GM21529 (cell line): Measurements from ENCODE around the gene WFDC8.
A peak's percentile ranks its signal among the peaks of the same experiment; 100 is the strongest.

ENCODE experiments used
- ATAC-seq: cut with Tn5 transposase; IDR thresholded peaks from one replicate; pipeline ENCODE4 v1.9.1; 2021; ENCODE audit not compliant: unreplicated experiment

Gene WFDC8

DNA sequence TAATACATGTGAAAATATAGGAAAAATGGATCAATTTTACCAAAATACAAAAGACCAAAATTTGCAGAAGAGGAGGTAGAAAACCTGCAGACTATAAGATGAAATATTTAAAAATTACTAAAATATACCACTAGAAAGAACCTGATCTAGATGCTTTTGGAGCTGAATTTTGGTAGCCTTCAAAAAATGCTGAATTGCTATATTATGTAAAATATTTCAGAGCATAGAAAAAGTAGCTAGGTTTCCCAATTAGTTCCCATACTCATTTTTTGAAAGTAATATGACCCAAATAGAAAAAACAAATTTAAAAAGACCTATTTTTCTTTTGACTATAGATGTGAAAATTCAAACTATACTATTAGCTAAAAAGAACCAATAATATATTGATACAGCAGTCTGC lies 28.3 kb downstream of the WFDC8 start:
- ATAC-seq, result no peak

GRCh38 chr20:45548410-45548809 lies 30.7 kb downstream of the WFDC8 start:
- no peak for ATAC-seq

DNA sequence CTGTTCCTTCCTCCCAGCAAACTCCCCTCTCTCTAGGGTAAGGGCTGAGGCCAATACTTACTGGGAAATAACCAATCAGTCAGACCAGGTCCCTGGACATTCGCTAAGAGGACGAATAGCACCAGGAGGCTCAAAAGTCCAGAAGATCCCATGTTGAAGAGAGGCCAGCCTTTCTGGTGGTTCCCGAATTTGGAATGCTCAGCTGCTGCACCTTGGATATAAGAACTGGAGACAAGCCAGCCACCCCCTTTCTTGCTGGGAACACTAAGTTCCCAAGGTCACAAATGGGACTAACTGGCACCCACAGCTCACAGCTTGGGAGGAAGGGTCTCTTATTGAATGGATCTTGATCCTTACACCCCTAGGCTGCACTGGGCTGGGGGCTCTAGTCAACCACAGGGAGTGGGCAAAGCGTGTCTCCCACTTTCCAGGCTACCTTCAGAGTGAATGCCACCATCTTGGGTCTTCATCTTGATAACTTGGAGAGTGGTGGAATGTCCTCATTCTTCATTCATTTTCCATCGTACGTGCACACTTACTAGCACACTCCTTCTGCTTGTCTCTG lies 31.8 kb downstream of the WFDC8 start, which contains the start of gene EPPIN:
Gene EPPIN, minus strand, starts transcription at position 196 of the 565 bp plus-strand sequence. Its CDS starts 44 bp downstream, at position 152.
- ATAC-seq, result no peak

DNA sequence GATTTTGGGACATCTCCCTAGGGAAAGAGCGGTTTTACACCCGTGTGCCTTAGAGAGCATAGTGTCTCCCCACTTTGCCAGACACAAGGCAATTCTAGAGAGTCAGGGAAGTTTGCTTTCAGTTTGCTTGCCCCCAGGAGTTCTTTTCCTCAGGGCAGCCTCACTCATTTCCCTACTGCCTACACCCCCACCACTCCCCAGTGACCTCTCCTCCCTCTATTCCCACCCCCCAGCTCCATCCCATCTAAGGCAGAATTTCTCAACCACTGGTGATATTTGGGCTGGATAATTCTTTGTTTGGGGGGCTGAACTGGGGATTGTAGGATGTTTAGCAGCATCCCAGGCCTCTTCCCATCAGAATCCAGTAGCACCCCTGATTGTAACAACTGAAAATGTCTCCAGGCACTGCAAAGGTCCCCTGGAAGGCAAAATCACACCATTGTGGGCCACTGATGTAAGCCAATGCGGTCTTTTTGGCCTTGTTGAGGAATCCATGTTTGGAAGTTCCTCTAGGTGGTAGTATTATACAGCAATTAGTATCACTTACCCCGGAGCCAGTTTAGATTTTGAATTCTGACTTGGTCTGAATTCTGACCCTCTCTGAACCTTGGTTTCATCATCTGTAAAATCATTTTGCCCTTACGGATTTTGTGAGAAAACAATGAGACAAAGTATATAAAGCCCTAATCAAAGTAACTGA lies 33.2 kb downstream of the WFDC8 start:
- no peak for ATAC-seq

DNA sequence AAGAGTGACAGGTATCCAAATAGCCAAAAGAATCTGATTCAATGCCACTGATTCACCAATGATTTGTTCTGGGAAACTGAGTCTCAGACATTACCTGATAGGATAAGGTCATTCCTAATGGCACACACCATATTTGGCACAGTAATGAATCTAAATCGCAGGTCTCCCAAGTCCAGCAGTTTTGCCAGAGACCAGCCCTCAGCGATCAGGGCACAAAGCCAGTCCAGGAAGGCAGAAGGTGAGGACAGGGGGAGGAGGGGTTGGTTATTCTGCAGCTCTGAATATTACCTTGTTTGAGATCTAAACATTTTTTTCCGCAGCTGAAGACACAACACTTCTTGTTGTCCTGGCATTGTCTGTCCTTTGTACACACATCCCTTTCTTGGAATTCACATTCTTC lies 33.7 kb downstream of the WFDC8 start:
- ATAC-seq, result no peak

GRCh38 chr20:45539382-45539781 lies 39.7 kb downstream of the WFDC8 start, which contains the start of gene WFDC6:
WFDC6 (minus strand) TSS chr20:45539482; CDS start chr20:45539407, 75 bp downstream.
- ATAC-seq, result no peak

- no peak for ATAC-seq
These were observed 40.8 kb downstream of the WFDC8 start for GRCh38 chr20:45538209-45538799.

- no peak for ATAC-seq
These were observed 51.8 kb downstream of the WFDC8 start for GRCh38 chr20:45527294-45527693.

GRCh38 chr20:45523821-45524220 lies 55.3 kb downstream of the WFDC8 start:
- no peak for ATAC-seq

- no peak for ATAC-seq
These were observed 60.8 kb downstream of the WFDC8 start for GRCh38 chr20:45518282-45518681.

DNA sequence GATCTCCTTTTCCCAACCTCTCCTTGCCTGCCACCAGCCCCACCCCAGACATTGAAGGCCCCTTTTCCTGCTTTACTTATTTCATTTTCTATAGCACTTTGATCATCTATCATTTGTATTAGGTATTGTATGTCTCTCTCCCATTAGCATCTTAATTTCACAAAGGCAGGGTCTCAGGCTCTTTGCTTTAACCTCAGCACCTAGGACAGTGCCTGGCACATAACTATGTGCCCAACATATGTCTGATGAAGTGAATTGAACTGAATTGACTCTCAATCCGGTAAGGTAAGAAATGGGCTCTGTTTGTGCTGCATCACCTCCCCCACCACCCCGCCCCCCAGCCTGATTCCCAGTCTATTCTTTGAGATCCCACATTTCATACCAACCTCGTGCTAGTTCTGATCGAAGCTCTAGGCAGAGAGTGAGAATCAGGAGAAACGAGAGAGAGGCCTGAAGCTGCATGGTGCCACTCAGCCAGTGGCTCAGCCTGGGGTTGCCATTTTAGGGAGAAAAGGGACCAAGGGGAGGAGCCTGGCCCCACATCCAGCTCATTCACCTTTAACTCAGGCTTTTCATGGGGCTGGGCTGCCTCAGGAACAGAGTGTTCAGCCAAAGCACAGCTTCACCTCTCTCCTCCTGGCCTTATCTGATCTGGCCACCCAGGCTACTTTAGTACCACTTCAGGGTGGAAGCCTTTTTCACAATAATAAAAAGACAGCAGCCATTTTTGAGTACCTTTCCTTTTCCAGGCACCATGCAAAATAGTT lies 63.8 kb downstream of the WFDC8 start, which contains the start of gene SPINT3:
Gene SPINT3, minus strand, starts transcription at position 476 of the 767 bp plus-strand sequence. Its CDS starts 14 bp downstream, at position 462.
- no peak for ATAC-seq

DNA sequence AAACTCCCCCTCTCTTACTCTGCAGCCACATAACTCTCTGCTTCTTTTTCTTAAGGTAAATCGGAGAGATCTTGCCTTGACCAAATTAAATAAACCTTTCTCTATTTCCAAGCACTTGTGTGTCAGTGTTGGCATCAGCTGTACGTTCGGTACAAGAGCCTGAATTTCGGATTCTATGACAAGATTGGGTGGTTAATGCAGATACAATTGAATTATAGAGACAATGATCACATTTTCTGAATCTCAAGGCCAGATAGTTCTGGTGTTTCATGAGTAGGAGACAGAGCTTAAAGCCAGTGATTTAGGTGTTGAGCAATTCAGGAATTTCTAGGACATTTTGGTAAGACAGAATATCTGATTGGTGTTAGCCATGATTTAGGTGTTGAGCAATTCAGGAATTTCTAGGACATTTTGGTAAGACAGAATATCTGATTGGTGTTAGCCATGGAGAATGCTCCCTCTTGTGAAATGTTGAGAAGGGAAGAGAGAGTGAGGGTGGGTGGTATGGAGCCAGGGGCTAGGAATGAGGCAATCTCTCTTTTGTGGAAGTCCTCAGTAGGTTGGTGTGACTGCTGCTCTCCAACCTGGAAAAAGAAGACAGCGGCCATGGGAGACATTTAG lies 68.7 kb downstream of the WFDC8 start:
- no peak for ATAC-seq

DNA sequence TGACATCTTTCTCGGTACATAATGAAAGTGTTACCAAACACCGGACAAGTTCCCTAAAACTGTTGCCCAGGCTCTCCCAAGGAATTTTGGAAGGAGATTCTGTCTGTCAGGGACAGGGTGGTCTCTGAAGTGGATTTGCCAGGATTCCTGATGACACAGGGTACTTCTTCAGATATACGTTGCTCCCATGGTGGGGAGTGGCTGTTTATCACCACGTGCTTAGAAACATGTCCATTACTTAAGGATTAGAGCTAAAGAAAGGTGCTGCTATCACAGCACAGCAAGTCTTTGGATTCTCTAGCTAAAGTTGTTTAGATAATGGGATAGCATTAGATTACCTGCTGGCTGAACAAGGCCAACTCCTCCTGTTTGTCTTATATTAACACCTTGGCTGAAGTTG lies 70.0 kb downstream of the WFDC8 start:
- no peak for ATAC-seq

DNA sequence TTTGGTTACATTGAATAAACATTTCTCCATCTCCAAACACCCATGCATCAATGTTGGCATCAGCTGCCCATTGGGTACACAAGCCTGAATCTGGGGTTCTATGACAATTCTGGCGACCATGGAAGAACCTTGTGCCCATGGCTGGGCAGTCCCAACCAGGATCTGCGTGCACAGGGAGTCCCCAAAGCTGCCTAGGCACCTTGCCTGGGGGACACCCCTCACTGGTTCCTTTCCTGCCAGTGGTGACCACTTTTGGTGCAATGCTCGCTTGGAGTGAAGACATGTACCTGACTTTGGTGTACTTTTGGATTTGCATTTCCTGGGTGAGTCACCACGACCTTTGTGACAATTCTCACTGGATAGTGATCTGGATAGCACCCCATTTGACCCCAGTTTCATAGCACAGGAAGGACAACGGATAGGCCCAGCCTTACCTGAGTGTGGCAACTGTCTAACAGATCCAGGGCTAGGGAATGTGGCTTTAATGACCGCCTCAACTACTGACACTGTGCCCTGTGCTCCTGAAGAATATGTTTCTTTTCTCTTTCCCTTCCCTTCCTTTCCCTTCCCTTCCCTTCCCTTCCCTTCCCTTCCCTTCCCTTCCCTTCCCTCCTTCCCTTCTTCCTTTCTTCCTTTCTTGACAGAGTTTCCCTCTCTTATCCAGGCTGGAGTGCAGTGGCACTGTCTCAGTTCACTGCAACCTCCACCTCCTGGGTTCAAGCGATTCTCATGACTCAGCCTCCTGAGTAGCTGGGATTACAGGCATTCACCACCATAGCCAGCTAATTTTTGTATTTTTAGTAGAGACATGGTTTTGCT lies 70.8 kb downstream of the WFDC8 start:
- no peak for ATAC-seq

DNA sequence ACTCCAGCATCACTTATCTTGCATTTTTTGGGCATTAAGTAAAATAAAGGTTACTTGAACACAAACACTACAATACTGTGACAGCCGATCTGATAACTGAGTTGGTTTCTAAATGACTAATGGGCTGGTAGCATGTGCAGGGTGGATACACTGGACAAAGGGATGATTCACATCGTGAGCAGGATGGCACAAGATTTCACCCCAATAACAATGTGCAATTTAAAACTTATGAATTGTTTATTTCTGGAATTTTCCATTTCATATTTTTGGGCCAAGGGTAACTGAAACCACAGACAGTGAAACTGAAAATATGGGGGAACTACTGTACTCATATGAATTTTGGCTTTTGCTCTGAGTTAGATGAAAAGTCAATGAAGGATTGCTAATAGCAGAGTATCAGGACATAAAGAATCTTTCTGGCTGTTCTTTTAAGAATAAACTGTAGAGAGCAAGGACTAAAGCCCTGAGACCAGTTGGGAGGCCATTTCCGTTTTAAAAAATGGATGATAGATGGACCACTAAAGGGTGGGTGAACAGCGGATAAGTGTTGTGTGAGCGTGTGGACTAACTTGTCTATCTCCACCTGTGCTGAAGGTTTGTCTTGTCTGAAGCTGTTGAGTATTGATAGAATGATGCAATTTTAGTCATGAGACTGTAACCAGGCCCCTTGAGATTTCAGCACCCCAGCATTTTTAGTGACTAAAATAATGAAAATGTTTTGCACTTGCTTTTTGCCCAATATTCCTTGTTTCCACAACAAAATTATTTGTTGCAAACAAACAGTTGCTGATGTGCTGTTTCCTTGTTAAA lies 71.9 kb downstream of the WFDC8 start:
- ATAC-seq, result peak; percentile 42

- no peak for ATAC-seq
These were observed 72.7 kb downstream of the WFDC8 start for GRCh38 chr20:45506398-45506797.

GRCh38 chr20:45503403-45503802 lies 75.7 kb downstream of the WFDC8 start:
- no peak for ATAC-seq

DNA sequence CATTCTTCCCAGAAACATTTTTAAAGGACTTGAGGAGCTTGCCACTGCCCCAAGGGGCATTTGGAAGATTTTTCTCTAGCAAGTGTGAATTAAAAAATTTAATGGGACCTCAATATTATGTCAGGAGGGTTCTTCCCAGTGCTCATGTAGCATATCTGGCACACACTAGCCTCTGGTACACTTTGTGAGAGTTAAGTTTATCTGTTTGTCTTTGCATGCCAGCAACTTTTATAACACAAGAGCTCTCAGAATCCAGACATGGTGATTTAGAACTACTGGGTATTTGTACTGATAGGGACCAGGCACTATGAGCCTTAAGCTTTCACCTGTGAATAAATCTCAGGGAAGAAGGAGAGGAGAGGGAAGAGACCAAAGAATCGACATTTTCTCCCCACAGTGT lies 76.5 kb downstream of the WFDC8 start:
- no peak for ATAC-seq
